Measurements from ENCODE around the gene RAD21L1.

The RAD21L1 gene

DNA sequence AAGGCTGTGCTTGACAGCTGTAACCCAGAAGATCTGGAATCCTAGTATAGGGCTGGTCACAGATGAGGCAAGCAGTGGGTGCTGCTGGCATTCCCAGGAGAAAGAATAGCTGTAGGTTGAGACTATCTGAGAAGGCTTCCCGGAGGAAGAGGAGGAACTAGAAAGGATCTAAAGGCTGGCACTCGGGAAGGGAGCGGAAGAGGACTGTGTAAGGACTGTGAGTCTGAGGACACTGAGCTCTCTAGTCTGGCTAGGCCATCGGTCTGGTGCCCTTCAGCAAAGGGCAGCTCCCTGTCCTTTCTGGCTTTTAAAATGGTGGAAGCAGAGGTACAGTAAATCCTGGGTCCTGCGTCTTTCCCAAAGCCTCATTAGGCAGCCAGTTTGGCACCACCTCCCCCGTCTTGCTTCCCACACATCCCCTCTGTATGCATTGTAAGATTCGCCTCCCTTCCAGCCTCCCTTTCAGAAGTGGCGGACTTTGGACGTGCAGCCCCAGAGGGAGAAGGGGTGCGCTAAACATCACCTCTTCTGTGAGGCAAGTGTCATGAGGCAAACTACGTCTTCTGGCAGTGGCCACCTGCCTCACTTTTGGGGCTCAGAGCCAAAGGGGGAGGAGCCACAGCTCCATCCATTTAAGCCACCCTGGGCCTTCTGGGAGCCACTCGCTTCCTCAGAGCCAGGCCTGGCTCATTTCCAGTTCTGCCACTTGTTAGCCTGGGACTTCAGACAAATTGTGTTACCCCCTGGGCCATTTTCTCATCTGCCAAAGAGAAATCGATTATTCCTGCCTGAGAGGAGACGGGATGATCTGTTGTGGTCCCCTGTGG, 48.9 kb downstream of the RAD21L1 start:
- no peak for DNase-seq

- no peak for DNase-seq
Measured at GRCh38 chr20:1275919-1276318, 50.1 kb downstream of the RAD21L1 start.

DNA sequence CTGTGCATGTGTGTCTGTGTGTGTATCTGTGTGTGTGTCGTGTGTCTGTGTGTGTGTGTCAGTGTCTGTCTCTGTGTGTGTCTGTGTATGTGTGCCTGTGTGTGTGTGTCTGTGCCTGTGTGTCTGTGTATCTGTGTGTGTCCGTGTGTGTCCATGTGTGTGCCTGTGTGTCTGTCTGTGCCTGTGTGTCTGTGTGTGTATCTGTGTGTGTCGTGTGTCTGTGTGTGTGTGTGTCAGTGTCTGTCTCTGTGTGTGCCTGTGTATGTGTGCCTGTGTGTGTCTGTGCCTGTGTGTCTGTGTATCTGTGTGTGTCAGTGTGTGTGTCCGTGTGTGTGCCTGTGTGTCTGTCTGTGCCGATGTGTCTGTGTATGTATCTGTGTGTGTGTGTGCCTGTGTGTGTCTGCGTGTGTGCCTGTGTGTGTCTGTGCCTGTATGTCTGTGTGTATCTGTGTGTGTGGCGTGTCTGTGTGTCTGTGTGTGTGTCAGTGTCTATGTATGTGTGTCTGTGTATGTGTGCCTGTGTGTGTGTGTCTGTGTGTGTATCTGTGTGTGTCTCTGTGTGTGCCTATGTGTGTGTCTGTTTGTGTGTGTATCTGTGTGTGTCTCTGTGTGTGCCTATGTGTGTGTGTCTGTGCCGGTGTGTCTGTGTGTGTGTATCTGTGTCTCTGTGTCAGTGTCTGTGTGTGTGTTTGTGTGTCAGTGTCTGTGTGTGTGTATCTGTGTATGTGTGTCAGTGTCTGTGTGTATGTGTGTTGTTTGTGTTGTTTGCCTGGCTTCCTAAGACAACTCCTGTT, 51.9 kb downstream of the RAD21L1 start:
- DNase-seq = no peak

- DNase-seq = no peak
Measured at GRCh38 chr20:1278993-1279392, 53.1 kb downstream of the RAD21L1 start.

GRCh38 chr20:1280195-1281102, 54.6 kb downstream of the RAD21L1 start:
- DNase-seq = no peak

DNA sequence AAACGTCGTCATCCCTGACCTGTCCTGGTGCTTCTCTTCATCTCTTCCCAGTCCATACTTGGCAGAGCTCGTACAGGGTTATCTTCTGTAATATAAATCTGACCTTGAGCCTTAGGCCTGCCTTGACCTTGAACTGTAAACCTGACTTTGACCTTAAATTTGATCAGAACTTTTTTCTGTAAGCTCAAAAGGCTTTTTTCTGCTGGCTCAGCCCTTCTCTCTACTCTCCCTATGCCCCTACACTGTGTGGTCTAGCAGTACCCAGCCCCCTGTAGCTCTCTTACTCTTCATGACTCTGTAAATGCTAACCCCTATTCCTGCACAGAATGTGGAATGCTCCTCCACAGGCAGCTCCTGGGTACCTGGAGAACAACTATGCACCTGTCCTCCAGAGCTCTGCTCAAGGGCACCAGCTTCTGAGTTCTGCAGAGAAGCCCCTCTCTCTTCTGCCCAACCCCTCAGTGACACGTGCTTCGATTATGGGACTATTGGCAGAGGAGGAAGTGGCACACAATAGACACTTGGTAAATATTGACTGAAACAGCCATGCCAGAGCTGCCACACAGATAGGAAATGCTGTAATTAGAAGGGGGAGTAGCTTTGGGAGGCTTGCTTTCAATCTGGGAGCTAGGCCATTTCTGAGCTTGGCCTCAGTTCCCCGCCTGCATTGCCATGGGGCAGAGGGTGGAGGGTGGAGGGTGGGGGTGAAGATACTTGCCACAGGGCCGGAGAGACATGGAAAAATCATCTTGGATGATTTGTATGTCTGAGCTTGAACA, 55.6 kb downstream of the RAD21L1 start:
- DNase-seq = no peak

DNA sequence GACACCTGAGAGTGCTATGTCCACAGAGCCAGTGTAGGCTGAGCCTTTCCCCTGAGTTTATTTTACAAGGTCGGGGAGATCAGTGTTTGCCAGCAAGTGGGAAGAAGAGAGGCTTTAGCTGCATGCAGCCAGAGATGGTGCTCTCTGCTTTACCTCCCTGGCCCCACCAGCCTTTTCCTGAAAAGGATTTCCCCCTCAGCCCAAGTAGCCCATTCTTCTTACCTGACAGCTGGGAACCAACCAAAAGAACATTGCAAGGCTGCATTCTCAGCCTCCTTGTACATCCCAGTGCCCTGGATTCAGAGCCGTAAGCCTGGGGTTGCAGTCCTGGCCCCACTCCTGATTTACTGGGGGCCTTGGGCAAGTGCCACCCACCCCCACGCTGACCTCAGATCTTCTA, 57.1 kb downstream of the RAD21L1 start:
- DNase-seq = no peak

GRCh38 chr20:1283522-1284510, 58.0 kb downstream of the RAD21L1 start:
- DNase-seq = no peak

GRCh38 chr20:1286267-1287024, 60.6 kb downstream of the RAD21L1 start:
- no peak for DNase-seq

DNA sequence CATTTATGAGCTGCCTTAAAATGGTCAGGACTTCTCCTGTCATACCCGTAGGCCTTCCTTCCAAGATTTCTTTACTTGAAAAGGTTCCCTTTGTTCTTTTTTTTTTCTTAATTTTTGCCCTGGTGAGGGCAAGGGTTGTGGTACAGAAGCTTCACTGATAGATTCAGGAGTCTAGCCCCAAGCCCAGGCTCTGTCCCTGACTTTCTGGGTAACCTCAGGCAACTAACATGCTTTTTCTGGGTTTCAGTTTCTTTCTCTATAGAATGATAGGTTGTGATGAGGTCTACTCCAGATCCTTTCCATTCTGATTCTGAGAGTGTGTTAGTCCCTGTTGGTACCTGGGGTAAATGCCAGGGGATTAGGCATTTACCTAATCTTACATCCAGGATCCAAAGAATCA, 61.5 kb downstream of the RAD21L1 start:
- no peak for DNase-seq

GRCh38 chr20:1287787-1288569, 62.1 kb downstream of the RAD21L1 start:
- DNase-seq = no peak

DNA sequence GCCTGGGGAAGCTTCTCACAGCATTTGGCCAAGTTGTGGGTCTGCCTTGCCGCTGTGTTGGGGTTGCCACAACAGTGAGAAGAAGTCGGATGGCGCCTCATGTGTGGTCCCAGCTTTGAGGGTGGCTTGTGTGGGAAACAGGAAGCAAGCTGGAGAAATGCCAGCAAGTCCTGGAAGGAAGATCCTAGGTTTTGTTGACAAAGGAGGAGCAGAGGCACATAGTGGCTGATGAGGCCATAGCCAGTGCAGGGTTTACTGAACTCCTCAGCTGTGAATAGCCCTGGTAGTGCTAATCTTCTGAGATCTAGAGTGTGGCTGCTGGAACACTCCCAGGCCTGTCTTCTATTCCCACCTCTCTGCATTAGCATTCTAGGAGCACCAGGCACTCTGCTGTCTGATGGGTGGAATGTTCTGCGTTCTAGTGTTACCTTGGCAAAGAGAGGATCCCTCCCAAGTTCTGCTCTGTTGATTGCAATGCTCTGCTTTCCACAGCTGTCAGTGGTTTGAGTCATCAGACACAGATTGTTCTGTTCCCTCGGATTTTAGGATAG, 65.4 kb downstream of the RAD21L1 start:
- DNase-seq = peak; percentile 45

- no peak for DNase-seq
Measured at GRCh38 chr20:1292620-1293019, 66.8 kb downstream of the RAD21L1 start.

DNA sequence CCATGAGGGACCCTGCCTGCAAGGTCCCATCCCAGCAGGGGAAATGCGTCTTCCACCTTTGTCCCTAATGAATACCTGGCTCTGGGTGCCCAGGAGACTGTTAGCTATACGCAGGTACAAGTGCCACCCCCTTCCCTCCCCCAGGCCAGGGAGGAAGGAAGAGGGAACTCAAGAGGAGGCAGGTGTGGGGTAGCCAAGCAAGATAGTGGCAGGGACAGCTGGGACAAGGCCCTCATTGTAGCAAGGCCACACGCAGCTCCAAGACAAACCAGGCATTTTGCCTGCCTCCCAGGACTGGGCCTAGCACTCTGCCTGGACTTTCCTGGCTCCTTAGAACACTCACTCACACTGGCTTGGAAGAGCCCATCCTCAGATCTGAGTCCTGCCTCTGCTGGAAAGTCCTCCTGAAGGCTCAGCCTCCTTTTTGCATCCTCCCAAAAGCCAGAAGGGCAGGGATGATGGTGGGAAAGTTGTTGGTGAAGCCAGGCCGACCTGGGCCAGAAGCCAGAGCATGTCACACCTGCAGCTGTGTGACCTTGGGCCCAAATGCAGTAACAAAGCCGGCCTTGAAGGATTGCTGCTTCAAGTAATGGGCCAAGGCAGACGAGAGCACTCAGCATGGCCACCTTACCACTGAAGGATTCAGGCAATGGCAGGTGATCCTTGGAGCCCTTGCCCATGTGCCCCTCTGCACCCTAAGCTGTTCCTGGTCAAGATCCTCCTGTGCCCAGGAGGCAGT, 68.0 kb downstream of the RAD21L1 start:
- no peak for DNase-seq

DNA sequence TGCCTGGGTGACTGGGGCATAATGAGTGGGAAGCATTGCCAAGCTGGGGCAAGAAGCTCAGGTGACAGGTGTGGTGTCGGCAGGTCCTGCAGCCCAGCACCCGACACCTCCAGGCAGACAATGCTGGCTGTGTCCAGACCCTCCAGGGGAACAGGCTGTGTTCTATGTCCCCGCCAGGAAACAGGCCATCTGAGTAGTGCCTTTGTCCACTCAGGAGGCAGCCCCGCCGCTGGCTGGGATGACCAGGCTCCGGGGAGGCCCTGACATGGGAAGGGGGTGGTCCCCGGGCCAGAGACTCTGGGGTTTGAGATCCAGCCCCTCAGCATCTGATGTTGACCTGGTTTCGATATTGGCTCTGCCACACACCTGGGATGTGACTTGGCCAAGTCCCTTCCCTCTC, 68.7 kb downstream of the RAD21L1 start:
- no peak for DNase-seq

DNA sequence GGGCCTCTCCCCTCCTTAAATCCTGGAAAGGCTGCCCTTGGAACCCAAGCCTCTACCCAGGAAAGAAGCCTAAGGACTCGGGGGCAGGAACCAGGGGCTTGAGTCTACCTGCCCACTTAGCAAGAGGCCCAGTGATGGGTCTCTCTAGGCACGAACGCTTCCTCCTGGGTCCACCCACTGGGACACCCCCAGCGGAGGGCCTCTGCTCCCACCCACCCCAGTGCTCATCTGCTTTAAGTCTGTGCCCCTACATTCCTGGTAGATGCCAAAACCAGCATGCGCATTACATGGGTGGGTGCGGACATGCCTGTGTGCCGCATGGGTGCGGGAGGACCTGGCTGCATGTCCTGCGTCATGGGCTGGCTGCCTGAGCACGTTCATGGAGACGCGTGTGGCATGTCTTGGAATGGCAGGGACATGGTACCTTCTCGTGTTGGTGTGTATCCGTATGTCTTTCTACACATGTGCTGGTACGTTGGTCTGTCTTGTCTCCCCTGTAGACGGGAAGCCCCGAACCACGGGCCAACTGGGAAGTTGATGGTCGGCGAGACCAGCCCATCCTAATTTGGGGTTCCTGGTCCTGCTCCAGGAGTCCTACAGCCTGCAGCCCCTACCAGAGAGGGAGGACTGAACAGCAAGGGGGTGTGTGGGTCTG, 69.6 kb downstream of the RAD21L1 start:
- DNase-seq = no peak

GRCh38 chr20:1296117-1296610, 70.3 kb downstream of the RAD21L1 start:
- DNase-seq = no peak

Measured in fibroblast of skin of scalp (primary cell).